RWPE2 (cell line): ENCODE measurements around the gene SLFNL1.

Experiments used
- ATAC-seq: fragments of 200-7000 bp; cut with Tn5 transposase; 3 replicates; pipeline ENCODE4 v1.9.1; 2021; ENCODE audit warnings: low read depth
- DNase-seq: peaks from one replicate; pipeline ENCODE4 v3.0.0-alpha.2; 2020; ENCODE audit warnings: low spot score
- H3K27ac ChIP-seq: fragments of 450-650 bp; 2 replicates; pipeline ENCODE4 v1.5.1; 2017; ENCODE audit warnings: mild to moderate bottlenecking; ENCODE audit not compliant: poor library complexity, severe bottlenecking
- H3K27me3 ChIP-seq: fragments of 250-450 bp; sonication (Bioruptor Pico); 2 replicates; pipeline ENCODE4 v1.5.1; 2021; ENCODE audit warnings: mild to moderate bottlenecking, moderate library complexity; ENCODE audit not compliant: insufficient read depth, poor library complexity, severe bottlenecking
- H3K36me3 ChIP-seq: fragments of 250-450 bp; sonication (Bioruptor Pico); 2 replicates; pipeline ENCODE4 v1.5.1; 2020; ENCODE audit warnings: low read depth, mild to moderate bottlenecking, moderate library complexity
- H3K4me1 ChIP-seq: fragments of 250-450 bp; sonication (Bioruptor Pico); 2 replicates; pipeline ENCODE4 v1.5.1; 2021; ENCODE audit warnings: mild to moderate bottlenecking, moderate library complexity; ENCODE audit not compliant: insufficient read depth, poor library complexity, severe bottlenecking
- H3K4me3 ChIP-seq: fragments of 250-450 bp; sonication (Bioruptor Pico); 2 replicates; pipeline ENCODE4 v1.5.1; 2021; ENCODE audit warnings: mild to moderate bottlenecking, moderate library complexity; ENCODE audit not compliant: severe bottlenecking
- H3K9me3 ChIP-seq: fragments of 250-450 bp; sonication (Bioruptor Pico); 2 replicates; pipeline ENCODE4 v1.5.1; 2021; ENCODE audit warnings: mild to moderate bottlenecking, moderate library complexity; ENCODE audit not compliant: severe bottlenecking
- CTCF ChIP-seq: fragments of 450-650 bp; IDR thresholded peaks from one replicate; pipeline ENCODE4 v1.5.1; 2017; ENCODE audit warnings: mild to moderate bottlenecking, moderate library complexity; ENCODE audit not compliant: poor library complexity, severe bottlenecking

Gene SLFNL1

GRCh38 chr1:41046347-41046775, 24.8 kb upstream of the SLFNL1 start:
- DNase-seq = no peak
- H3K9me3 ChIP-seq = no peaks in the 10 kb centered on the region
- peaks cover 23% of the 10 kb centered on the region for H3K36me3 ChIP-seq
- peak overlapping the region; percentile 67 for H3K27ac ChIP-seq
- no peaks in the 10 kb centered on the region for H3K27me3 ChIP-seq
- ATAC-seq = no peak
- peaks cover 24% of the 10 kb centered on the region for H3K4me1 ChIP-seq
- no peak for TF ChIP-seq CTCF
- no peak overlapping the region for H3K4me3 ChIP-seq

DNA sequence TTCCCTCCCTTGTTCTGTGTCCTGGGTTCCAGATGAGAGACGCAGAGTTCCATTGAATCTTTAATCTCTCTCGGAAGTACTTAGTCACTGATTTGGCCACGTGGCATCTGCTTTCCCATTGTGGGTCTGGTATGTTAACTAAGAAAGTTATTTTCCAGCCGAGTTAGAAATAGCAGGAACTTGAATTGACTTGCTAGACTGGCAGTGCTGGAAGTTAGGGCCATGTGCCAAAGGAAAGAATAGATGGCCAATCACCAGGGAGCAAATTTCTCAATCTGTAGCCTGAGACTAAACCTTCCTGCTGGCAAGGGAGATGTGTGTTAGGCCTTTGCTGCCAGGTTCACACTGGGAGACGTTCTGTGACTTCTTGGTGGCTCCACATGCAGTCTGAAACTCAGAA, 24.2 kb upstream of the SLFNL1 start:
- Histone ChIP-seq H3K27ac (peak overlapping the region; percentile 67), H3K4me1 (peaks cover 24% of the 10 kb centered on the region), H3K36me3 (peaks cover 23% of the 10 kb centered on the region), H3K9me3 (no peaks in the 10 kb centered on the region), H3K27me3 (no peaks in the 10 kb centered on the region), H3K4me3 (no peak overlapping the region)
- no peak for TF ChIP-seq CTCF
- DNase-seq (no peak), ATAC-seq (peak; percentile 84)

DNA sequence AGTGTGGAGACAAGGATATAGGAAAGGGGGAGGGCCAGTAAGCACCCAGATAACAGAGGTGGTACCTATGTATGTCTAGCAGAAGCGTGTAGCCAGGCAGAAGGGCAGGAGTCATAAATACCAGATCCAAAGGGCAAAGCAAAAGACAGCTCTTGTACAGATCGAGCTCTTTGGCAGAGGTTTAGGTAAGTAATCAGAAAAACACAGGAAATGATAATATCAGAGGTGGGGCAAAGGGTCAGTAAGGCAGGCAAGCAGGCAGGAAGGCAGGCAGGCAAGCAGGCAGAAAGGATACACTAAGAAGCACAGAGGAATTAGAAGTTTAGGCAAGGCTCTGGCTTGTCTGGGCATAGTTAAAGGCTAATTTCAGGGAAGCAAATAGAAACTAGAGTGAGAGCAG, 22.7 kb upstream of the SLFNL1 start:
- no peak for DNase-seq
- Histone ChIP-seq H3K27me3 (no peaks in the 10 kb centered on the region), H3K9me3 (no peaks in the 10 kb centered on the region), H3K4me1 (peaks cover 24% of the 10 kb centered on the region), H3K36me3 (peaks cover 31% of the 10 kb centered on the region), H3K27ac (peak overlapping the region; percentile 67), H3K4me3 (no peak overlapping the region)
- ATAC-seq = no peak
- TF ChIP-seq CTCF = no peak

GRCh38 chr1:41041614-41042270, 20.2 kb upstream of the SLFNL1 start:
- no peak overlapping the region for H3K27ac ChIP-seq
- no peak for TF ChIP-seq CTCF
- DNase-seq = no peak
- H3K9me3 ChIP-seq = no peaks in the 10 kb centered on the region
- peaks cover 24% of the 10 kb centered on the region for H3K4me1 ChIP-seq
- ATAC-seq = no peak
- H3K4me3 ChIP-seq = no peak overlapping the region
- H3K36me3 ChIP-seq = peaks cover 28% of the 10 kb centered on the region
- H3K27me3 ChIP-seq = no peaks in the 10 kb centered on the region

- Histone ChIP-seq H3K36me3 (peaks cover 24% of the 10 kb centered on the region), H3K27me3 (no peaks in the 10 kb centered on the region), H3K4me3 (no peak overlapping the region), H3K9me3 (no peaks in the 10 kb centered on the region), H3K4me1 (no peaks in the 10 kb centered on the region), H3K27ac (no peak overlapping the region)
- TF ChIP-seq CTCF = peak; percentile 60
- peak; percentile 55; the same call in 2 of the 3 replicates for ATAC-seq
- no peak for DNase-seq
These were observed 16.6 kb upstream of the SLFNL1 start for GRCh38 chr1:41038110-41038509.
